GM20000 (cell line): Measurements from ENCODE around the gene IL20.

Experiments
- DNase-seq: peaks from one replicate; pipeline ENCODE4 v3.0.0; 2012; ENCODE audit warnings: low spot score
- CTCF ChIP-seq: IDR thresholded peaks from 2 replicates; pipeline ENCODE4 v1.5.1; 2012; ENCODE audit warnings: mild to moderate bottlenecking, control low read depth; ENCODE audit errors: extremely low read depth, missing control alignments

The IL20 gene

GRCh38 chr1:206828061-206828460, 37.4 kb upstream of the IL20 start:
- no peak for TF ChIP-seq CTCF
- DNase-seq, result no peak

GRCh38 chr1:206828765-206829164, 36.7 kb upstream of the IL20 start:
- no peak for DNase-seq
- no peak for TF ChIP-seq CTCF

GRCh38 chr1:206829282-206829681, 36.1 kb upstream of the IL20 start:
- no peak for DNase-seq
- TF ChIP-seq CTCF, result no peak

- TF ChIP-seq CTCF, result no peak
- DNase-seq, result no peak
Measured at GRCh38 chr1:206829875-206830274, 35.5 kb upstream of the IL20 start.

GRCh38 chr1:206831650-206832049, 33.8 kb upstream of the IL20 start:
- TF ChIP-seq CTCF, result no peak
- DNase-seq, result no peak

GRCh38 chr1:206832352-206832880, 33.0 kb upstream of the IL20 start:
- no peak for DNase-seq
- TF ChIP-seq CTCF, result no peak

- TF ChIP-seq CTCF, result no peak
- DNase-seq, result no peak
Measured at GRCh38 chr1:206833106-206833680, 32.2 kb upstream of the IL20 start.
